Osteocyte (in vitro differentiated cells): ENCODE data around the gene APOL3. TPM values are rescaled to one million over a fixed set of nuclear protein-coding genes. Genes with fewer than 3 reads are reported as not detected.

Source experiments
- DNase-seq: peaks from one replicate; pipeline ENCODE4 v3.0.0; 2021; ENCODE audit warnings: mixed read lengths; ENCODE audit not compliant: unreplicated experiment; ENCODE audit errors: extremely low spot score
- H3K27ac Mint-ChIP-seq: one replicate; pipeline ENCODE4 v1.8.0; 2021; ENCODE audit warnings: mild to moderate bottlenecking, mixed read lengths; ENCODE audit not compliant: unreplicated experiment
- H3K27me3 Mint-ChIP-seq: one replicate; pipeline ENCODE4 v1.8.0; 2021; ENCODE audit warnings: mixed read lengths; ENCODE audit not compliant: unreplicated experiment
- H3K36me3 Mint-ChIP-seq: one replicate; pipeline ENCODE4 v1.8.0; 2021; ENCODE audit warnings: mixed read lengths; ENCODE audit not compliant: unreplicated experiment
- H3K4me1 Mint-ChIP-seq: one replicate; pipeline ENCODE4 v1.8.0; 2021; ENCODE audit warnings: mixed read lengths; ENCODE audit not compliant: unreplicated experiment
- H3K4me3 Mint-ChIP-seq: one replicate; pipeline ENCODE4 v1.8.0; 2021; ENCODE audit warnings: mild to moderate bottlenecking, moderate library complexity, mixed read lengths; ENCODE audit not compliant: unreplicated experiment
- H3K9me3 Mint-ChIP-seq: one replicate; pipeline ENCODE4 v1.8.0; 2021; ENCODE audit warnings: mixed read lengths; ENCODE audit not compliant: unreplicated experiment
- CTCF ChIP-seq: fragments of 200-600 bp; sonication (generic); IDR thresholded peaks from 2 replicates; pipeline ENCODE4 v1.5.0; 2021; ENCODE audit warnings: antibody characterized with exemption, mild to moderate bottlenecking, moderate library complexity
- total RNA-seq: library from RNA; stranded (reverse); gene quantifications from 2 replicates; pipeline ENCODE4 v1.2.1, GENCODE V29; 2021

Gene APOL3
- total RNA-seq, 1 donor from 2014 or later, result 10.8 TPM

- TF ChIP-seq CTCF, result no peak
- Mint-ChIP-seq H3K4me3 (no peak overlapping the region), H3K4me1 (peaks cover 11% of the 10 kb centered on the region), H3K27ac (no peak overlapping the region), H3K9me3 (peaks cover 5% of the 10 kb centered on the region), H3K27me3 (no peaks in the 10 kb centered on the region), H3K36me3 (no peaks in the 10 kb centered on the region)
- no peak for DNase-seq
Measured at GRCh38 chr22:36107436-36107835, 53.1 kb downstream of the APOL3 start.

GRCh38 chr22:36106910-36107309 is 53.6 kb downstream of the APOL3 start:
- H3K27ac Mint-ChIP-seq, result no peak overlapping the region
- peaks cover 11% of the 10 kb centered on the region for H3K4me1 Mint-ChIP-seq
- H3K9me3 Mint-ChIP-seq, result peaks cover 5% of the 10 kb centered on the region
- no peak for DNase-seq
- no peak for TF ChIP-seq CTCF
- H3K27me3 Mint-ChIP-seq, result no peaks in the 10 kb centered on the region
- no peaks in the 10 kb centered on the region for H3K36me3 Mint-ChIP-seq
- no peak overlapping the region for H3K4me3 Mint-ChIP-seq

- H3K27me3 Mint-ChIP-seq, result no peaks in the 10 kb centered on the region
- no peak overlapping the region for H3K4me3 Mint-ChIP-seq
- no peak for DNase-seq
- H3K4me1 Mint-ChIP-seq, result peaks cover 2% of the 10 kb centered on the region
- no peak overlapping the region for H3K27ac Mint-ChIP-seq
- peaks cover 5% of the 10 kb centered on the region for H3K9me3 Mint-ChIP-seq
- no peaks in the 10 kb centered on the region for H3K36me3 Mint-ChIP-seq
- no peak for TF ChIP-seq CTCF
Measured at GRCh38 chr22:36104988-36105387, 55.6 kb downstream of the APOL3 start.

GRCh38 chr22:36104435-36104834 is 56.1 kb downstream of the APOL3 start:
- H3K4me3 Mint-ChIP-seq, result no peak overlapping the region
- H3K27me3 Mint-ChIP-seq, result no peaks in the 10 kb centered on the region
- no peak for DNase-seq
- H3K36me3 Mint-ChIP-seq, result no peaks in the 10 kb centered on the region
- no peak for TF ChIP-seq CTCF
- peaks cover 5% of the 10 kb centered on the region for H3K9me3 Mint-ChIP-seq
- H3K4me1 Mint-ChIP-seq, result no peaks in the 10 kb centered on the region
- H3K27ac Mint-ChIP-seq, result no peak overlapping the region

GRCh38 chr22:36103891-36104290 is 56.7 kb downstream of the APOL3 start:
- Mint-ChIP-seq H3K4me1 (no peaks in the 10 kb centered on the region), H3K36me3 (no peaks in the 10 kb centered on the region), H3K27ac (no peak overlapping the region), H3K4me3 (no peak overlapping the region), H3K27me3 (no peaks in the 10 kb centered on the region), H3K9me3 (peaks cover 5% of the 10 kb centered on the region)
- no peak for TF ChIP-seq CTCF
- no peak for DNase-seq
